Endothelial cell of umbilical vein (primary cell): Measurements from ENCODE around the gene CUL3.

Source experiments
- FOS ChIP-seq: IDR thresholded peaks from 2 replicates; pipeline ENCODE4 v1.6.1; 2011; ENCODE audit warnings: mild to moderate bottlenecking, low read length, moderate library complexity, borderline replicate concordance; ENCODE audit not compliant: insufficient read depth
- POLR2AphosphoS5 ChIP-seq: IDR thresholded peaks from 2 replicates; pipeline ENCODE4 v1.6.1; 2012; ENCODE audit warnings: low read depth, mild to moderate bottlenecking, control low read depth, low read length, moderate library complexity; ENCODE audit not compliant: insufficient read depth
- TF ChIP-seq, protein P1 (sequence below), 2 donors: IDR thresholded peaks; 1 replicate in 1 of 2; 2 replicates in 1 of 2; pipeline ENCODE4 v1.5.1; 2011; ENCODE audit warnings: low read length in 2 of 2, mild to moderate bottlenecking in 2 of 2, moderate library complexity in 2 of 2, control low read depth in 1 of 2, inconsistent platforms in 1 of 2, low read depth in 1 of 2; ENCODE audit not compliant: insufficient read depth in 1 of 2; ENCODE audit errors: extremely low read depth in 1 of 2
- TF ChIP-seq, protein P2 (sequence below): IDR thresholded peaks from 2 replicates; pipeline ENCODE4 v1.6.1; 2011; ENCODE audit not compliant: insufficient read depth, insufficient read length

DNA sequence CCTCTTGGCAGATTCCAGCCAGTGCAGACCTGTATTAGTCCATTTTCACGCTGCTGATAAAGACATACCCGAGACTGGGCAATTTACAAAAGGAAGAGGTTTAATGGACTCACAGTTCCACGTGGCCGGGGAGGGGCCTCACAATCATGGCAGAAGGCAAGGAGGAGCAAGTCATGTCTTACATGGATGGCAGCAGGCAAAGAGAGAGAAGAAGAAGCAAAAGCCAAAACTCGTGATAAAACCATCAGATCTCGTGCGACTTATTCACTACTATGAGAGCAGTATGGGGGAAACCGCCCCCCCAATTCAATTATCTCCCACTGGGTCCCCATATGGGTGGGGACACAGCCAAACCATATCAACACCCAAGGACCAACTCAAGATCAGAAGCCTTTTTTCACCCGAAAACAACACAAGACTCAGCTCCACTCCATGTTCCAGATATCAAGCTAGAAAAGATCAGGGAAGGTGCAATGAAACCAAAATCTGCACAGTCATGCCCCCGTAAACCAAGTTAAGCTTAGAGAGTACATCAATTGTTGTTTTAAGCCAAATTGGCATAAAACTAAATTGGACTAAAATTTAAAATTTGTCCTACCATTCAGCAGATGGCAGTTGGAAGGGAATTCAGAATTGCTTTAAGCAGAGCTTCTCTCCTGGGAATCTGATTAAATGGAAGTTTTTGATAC, 127.6 kb downstream of the CUL3 start:
- TF ChIP-seq, protein P1, sequence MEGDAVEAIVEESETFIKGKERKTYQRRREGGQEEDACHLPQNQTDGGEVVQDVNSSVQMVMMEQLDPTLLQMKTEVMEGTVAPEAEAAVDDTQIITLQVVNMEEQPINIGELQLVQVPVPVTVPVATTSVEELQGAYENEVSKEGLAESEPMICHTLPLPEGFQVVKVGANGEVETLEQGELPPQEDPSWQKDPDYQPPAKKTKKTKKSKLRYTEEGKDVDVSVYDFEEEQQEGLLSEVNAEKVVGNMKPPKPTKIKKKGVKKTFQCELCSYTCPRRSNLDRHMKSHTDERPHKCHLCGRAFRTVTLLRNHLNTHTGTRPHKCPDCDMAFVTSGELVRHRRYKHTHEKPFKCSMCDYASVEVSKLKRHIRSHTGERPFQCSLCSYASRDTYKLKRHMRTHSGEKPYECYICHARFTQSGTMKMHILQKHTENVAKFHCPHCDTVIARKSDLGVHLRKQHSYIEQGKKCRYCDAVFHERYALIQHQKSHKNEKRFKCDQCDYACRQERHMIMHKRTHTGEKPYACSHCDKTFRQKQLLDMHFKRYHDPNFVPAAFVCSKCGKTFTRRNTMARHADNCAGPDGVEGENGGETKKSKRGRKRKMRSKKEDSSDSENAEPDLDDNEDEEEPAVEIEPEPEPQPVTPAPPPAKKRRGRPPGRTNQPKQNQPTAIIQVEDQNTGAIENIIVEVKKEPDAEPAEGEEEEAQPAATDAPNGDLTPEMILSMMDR (IDR thresholded peaks at IDR 0.05; ENCODE audit: extremely low read depth in 1 of 2, insufficient read depth in 1 of 2, low read depth in 1 of 2, low read length in 2 of 2) = no peak
- TF ChIP-seq POLR2AphosphoS5 (no peak), FOS (no peak)
- TF ChIP-seq, protein P2, sequence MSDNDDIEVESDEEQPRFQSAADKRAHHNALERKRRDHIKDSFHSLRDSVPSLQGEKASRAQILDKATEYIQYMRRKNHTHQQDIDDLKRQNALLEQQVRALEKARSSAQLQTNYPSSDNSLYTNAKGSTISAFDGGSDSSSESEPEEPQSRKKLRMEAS = no peak
